ENCODE data around the gene ESYT3. TPM values are rescaled to one million over a fixed set of nuclear protein-coding genes. Genes with fewer than 3 reads are reported as not detected.

Gene ESYT3
- total RNA-seq, 1 donor from 2014 or later, result 1.1 TPM

DNA sequence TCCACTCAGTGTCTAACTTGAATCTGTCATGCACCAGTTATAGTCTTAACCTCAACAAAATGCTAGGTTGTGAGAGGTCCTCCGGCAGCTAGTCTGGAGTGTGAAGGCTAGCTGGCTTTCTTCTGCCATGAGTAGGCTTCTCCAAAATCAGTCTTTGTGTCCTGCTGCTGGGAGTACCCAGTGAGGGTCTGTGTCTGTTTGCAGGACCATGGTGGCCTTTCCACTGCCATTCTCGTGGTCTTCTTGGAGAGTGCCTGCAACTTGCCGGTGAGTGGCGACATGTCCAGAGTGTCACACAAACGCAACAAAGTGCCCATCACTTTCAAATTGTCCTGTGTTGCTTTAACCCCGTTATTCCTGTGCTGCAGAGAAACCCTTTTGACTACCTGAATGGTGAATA lies 34.0 kb downstream of the ESYT3 start:
- TF ChIP-seq, protein P1, sequence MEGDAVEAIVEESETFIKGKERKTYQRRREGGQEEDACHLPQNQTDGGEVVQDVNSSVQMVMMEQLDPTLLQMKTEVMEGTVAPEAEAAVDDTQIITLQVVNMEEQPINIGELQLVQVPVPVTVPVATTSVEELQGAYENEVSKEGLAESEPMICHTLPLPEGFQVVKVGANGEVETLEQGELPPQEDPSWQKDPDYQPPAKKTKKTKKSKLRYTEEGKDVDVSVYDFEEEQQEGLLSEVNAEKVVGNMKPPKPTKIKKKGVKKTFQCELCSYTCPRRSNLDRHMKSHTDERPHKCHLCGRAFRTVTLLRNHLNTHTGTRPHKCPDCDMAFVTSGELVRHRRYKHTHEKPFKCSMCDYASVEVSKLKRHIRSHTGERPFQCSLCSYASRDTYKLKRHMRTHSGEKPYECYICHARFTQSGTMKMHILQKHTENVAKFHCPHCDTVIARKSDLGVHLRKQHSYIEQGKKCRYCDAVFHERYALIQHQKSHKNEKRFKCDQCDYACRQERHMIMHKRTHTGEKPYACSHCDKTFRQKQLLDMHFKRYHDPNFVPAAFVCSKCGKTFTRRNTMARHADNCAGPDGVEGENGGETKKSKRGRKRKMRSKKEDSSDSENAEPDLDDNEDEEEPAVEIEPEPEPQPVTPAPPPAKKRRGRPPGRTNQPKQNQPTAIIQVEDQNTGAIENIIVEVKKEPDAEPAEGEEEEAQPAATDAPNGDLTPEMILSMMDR (IDR thresholded peaks at IDR 0.05; ENCODE audit: insufficient read depth, low read length, severe bottlenecking), result no peak
- no peak for FAIRE-seq

DNA sequence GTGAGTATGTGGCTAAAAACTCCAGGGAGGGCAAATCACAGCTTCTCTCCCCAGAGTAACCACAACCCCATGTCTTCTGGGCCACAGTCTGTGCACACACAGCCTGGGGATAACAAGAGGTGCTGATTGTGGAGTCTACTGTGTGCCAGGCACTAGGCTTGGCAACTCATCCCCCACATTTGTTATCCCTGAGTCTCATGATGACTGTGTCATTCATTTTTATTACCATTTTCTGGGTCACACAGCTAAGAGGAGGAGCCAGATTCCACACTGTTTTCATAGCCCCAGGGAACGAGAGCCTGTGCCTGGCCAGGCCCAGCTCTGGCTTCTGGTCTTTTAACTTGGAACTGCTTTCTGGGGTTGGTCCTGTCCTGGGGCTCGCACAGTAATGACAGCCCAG lies 34.5 kb downstream of the ESYT3 start:
- Histone ChIP-seq H3K4me3 (ENCODE audit: low read depth, low read length) (no peak overlapping the region), H3K36me3 (ENCODE audit: control insufficient read depth, insufficient read depth, low read length) (no peaks in the 10 kb centered on the region), H3K27me3 (ENCODE audit: control insufficient read depth, insufficient read depth, low read length) (no peaks in the 10 kb centered on the region)
- no peak for DNase-seq (ENCODE audit: low read depth)
- no peak for FAIRE-seq
- TF ChIP-seq, protein P1 (IDR thresholded peaks at IDR 0.05; ENCODE audit: insufficient read depth, low read length, severe bottlenecking), result no peak

More for the DNA sequence above, 34.0 kb downstream of the ESYT3 start:
- no peaks in the 10 kb centered on the region for H3K27me3 ChIP-seq (ENCODE audit: control insufficient read depth, insufficient read depth, low read length)
- H3K4me3 ChIP-seq (ENCODE audit: low read depth, low read length), result no peak overlapping the region
- H3K36me3 ChIP-seq (ENCODE audit: control insufficient read depth, insufficient read depth, low read length), result no peaks in the 10 kb centered on the region
- no peak for DNase-seq (ENCODE audit: low read depth)

DNA sequence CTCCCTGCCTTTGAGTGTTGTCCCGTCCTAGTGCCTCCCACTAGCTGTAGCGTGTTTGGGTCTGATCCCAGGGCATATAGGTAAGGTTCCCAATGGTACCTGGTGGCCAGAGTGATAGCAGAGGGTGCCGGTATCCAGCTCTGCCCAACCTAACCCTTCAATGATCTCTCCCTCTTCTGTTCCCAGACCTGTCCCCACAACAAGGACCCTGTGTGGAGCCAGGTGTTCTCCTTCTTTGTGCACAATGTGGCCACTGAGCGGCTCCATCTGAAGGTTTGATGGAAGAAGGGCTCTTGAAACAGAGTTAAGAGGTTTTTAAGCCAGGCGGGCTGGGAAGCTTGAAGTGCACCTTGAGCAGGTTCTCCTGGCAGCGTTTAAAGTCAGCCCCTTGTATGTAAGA lies 35.5 kb downstream of the ESYT3 start:
- no peak for DNase-seq (ENCODE audit: low read depth)
- H3K36me3 ChIP-seq (ENCODE audit: control insufficient read depth, insufficient read depth, low read length), result no peaks in the 10 kb centered on the region
- TF ChIP-seq, protein P1 (IDR thresholded peaks at IDR 0.05; ENCODE audit: insufficient read depth, low read length, severe bottlenecking), result no peak
- FAIRE-seq, result no peak
- no peaks in the 10 kb centered on the region for H3K27me3 ChIP-seq (ENCODE audit: control insufficient read depth, insufficient read depth, low read length)
- H3K4me3 ChIP-seq (ENCODE audit: low read depth, low read length), result no peak overlapping the region

DNA sequence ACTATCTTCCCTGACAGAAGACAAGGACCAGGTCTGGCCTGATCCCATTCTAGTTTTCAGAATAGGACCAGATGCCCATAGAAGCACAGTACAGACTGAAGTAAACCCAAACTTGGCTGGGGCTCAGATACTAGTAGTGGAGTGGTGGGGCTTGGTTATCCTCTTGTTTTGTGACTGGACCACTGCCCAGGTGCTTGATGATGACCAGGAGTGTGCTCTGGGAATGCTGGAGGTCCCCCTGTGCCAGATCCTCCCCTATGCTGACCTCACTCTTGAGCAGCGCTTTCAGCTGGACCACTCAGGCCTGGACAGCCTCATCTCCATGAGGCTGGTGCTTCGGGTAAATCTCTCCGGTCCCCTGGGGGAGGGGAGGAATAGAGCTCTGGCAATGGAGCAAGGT lies 36.3 kb downstream of the ESYT3 start:
- H3K4me3 ChIP-seq (ENCODE audit: low read depth, low read length), result no peak overlapping the region
- DNase-seq (ENCODE audit: low read depth) (no peak), FAIRE-seq (no peak)
- H3K27me3 ChIP-seq (ENCODE audit: control insufficient read depth, insufficient read depth, low read length), result no peaks in the 10 kb centered on the region
- no peaks in the 10 kb centered on the region for H3K36me3 ChIP-seq (ENCODE audit: control insufficient read depth, insufficient read depth, low read length)
- TF ChIP-seq, protein P1 (IDR thresholded peaks at IDR 0.05; ENCODE audit: insufficient read depth, low read length, severe bottlenecking), result no peak

DNA sequence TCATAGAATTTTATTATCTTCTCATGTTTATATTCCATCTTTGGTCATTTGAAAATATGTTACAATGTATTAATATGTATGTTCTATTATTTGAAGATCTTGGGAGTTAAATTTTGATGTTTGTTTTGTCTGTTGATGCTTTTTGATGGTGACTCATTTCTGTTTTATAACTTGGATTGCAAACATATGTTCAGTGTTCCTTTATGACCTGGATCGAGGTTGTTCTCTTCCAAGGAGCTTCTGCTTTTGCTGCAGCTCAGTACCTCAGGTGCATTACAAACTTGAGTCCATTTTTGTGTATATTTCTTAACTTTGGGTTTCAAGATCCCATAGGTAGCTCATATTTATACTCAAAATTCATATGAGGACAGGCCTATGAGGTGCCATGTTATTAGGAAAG lies 37.1 kb downstream of the ESYT3 start:
- DNase-seq (ENCODE audit: low read depth) (no peak), FAIRE-seq (no peak)
- TF ChIP-seq, protein P1 (IDR thresholded peaks at IDR 0.05; ENCODE audit: insufficient read depth, low read length, severe bottlenecking), result no peak
- H3K4me3 ChIP-seq (ENCODE audit: low read depth, low read length), result no peak overlapping the region
- no peaks in the 10 kb centered on the region for H3K36me3 ChIP-seq (ENCODE audit: control insufficient read depth, insufficient read depth, low read length)
- H3K27me3 ChIP-seq (ENCODE audit: control insufficient read depth, insufficient read depth, low read length), result no peaks in the 10 kb centered on the region

DNA sequence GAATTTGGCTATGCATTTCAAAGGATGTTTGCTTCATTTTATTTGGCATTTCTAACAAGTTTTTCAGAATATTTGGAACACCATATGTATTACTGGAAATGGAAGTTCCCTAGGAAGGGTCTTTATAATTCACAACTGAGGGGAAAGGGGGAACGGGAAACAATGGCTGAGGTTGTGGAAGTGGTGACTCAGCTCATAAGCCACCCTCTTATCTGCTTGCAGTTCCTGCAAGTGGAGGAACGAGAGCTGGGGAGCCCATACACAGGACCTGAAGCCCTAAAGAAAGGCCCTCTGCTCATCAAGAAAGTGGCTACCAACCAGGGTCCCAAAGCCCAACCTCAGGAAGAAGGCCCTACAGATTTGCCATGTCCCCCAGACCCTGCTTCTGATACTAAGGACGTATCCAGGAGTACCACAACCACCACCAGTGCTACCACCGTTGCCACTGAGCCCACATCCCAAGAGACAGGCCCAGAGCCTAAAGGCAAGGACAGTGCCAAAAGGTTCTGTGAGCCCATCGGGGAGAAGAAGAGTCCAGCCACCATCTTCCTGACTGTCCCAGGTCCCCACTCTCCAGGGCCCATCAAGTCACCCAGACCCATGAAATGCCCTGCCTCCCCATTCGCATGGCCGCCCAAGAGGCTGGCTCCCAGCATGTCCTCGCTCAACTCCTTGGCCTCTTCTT lies 37.9 kb downstream of the ESYT3 start:
- Histone ChIP-seq H3K36me3 (ENCODE audit: control insufficient read depth, insufficient read depth, low read length) (no peaks in the 10 kb centered on the region), H3K4me3 (ENCODE audit: low read depth, low read length) (no peak overlapping the region), H3K27me3 (ENCODE audit: control insufficient read depth, insufficient read depth, low read length) (no peaks in the 10 kb centered on the region)
- DNase-seq (ENCODE audit: low read depth), result no peak
- no peak for FAIRE-seq
- TF ChIP-seq, protein P1 (IDR thresholded peaks at IDR 0.05; ENCODE audit: insufficient read depth, low read length, severe bottlenecking), result no peak

Measured in bronchial epithelial cell (primary cell).